Measurements from ENCODE around the gene PBX1. TPM values are rescaled to one million over a fixed set of nuclear protein-coding genes. Genes with fewer than 3 reads are reported as not detected.

Gene PBX1
- total RNA-seq, 1 experiment from 2014 or later = 9.8 TPM

DNA sequence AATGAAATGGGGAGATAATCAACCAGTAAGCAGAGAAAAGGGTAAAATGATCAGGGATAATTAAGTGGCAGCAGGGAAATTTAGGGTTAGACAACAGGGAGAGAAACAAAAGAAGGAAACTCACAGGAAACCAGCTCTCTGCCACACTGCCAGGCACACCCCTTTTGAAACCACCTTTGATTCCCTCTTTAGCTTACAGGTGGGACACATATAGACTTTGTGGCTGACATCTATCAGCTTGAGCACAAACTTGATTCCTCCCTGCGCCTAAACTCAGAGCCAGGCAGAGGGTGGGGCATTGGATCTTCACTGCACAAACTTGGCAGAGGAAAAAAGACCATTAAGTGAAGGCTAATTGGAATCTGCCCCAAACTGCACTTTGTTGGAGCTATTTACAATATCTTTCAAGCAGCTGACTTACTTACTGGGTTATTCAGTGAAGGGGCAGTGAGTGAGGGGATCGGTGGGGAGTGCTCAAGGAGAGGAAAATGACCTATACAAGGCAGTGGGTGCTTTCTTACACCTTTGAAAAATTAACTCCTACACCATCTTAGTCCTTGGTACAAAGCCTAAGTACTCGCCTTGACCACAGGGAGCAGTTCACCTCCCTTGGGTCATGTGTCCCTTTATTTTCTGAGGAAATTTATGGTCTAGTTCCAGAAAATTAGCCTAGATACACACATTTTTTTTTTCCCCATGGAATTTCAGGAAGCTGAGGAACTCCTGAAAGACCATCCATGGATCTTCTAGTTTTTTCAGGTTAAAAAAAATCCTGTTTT is 60.2 kb downstream of the PBX1 start:
- ATAC-seq = 0 out of 2 replicates have a peak, but pooled peaks have one; percentile 24
- no peak overlapping the region for H3K4me3 ChIP-seq (ENCODE audit: low read length)
- H3K27me3 ChIP-seq (ENCODE audit: low read length) = no peaks in the 10 kb centered on the region
- intact Hi-C loops (cut with micrococcal nuclease) = loop anchor here (10.0 kb wide), 2 partner anchors 456 to 1084 kb away; no protein-coding TSS in a partner anchor
- ChIA-PET POLR2A (ENCODE audit: unreplicated experiment) (no interaction called here), CTCF (no interaction called here)
- H3K9ac ChIP-seq (ENCODE audit: low read length) = no peak overlapping the region
- H3K36me3 ChIP-seq (ENCODE audit: low read depth, low read length) = no peaks in the 10 kb centered on the region
- TF ChIP-seq, protein P1, sequence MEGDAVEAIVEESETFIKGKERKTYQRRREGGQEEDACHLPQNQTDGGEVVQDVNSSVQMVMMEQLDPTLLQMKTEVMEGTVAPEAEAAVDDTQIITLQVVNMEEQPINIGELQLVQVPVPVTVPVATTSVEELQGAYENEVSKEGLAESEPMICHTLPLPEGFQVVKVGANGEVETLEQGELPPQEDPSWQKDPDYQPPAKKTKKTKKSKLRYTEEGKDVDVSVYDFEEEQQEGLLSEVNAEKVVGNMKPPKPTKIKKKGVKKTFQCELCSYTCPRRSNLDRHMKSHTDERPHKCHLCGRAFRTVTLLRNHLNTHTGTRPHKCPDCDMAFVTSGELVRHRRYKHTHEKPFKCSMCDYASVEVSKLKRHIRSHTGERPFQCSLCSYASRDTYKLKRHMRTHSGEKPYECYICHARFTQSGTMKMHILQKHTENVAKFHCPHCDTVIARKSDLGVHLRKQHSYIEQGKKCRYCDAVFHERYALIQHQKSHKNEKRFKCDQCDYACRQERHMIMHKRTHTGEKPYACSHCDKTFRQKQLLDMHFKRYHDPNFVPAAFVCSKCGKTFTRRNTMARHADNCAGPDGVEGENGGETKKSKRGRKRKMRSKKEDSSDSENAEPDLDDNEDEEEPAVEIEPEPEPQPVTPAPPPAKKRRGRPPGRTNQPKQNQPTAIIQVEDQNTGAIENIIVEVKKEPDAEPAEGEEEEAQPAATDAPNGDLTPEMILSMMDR (conservative IDR thresholded peaks at IDR 0.05; ENCODE audit: low read depth, low read length) = no peak
- TF ChIP-seq EZH2 (IDR thresholded peaks at IDR 0.05; ENCODE audit: low read length, unreplicated experiment) (no peak), EZH2phosphoT487 (IDR thresholded peaks at IDR 0.05; ENCODE audit: borderline replicate concordance, low read length) (no peak)
- no peak for DNase-seq
- no TSS peak for BruUV-seq (replicated peaks)
- no peaks in the 10 kb centered on the region for H3F3A ChIP-seq (ENCODE audit: low read length, unreplicated experiment)
- no peaks in the 10 kb centered on the region for H3K9me2 ChIP-seq (replicated peaks; ENCODE audit: low read length)
- no peak overlapping the region for H3K27ac ChIP-seq (ENCODE audit: low read length)
- no peak overlapping the region for H3K4me2 ChIP-seq (ENCODE audit: low read length)
- H3K4me1 ChIP-seq (ENCODE audit: insufficient read depth, low read length) = no peaks in the 10 kb centered on the region
- H3K9me3 ChIP-seq (ENCODE audit: low read length) = no peaks in the 10 kb centered on the region
- no peak overlapping the region for H2AFZ ChIP-seq (ENCODE audit: low read length)
- H4K20me1 ChIP-seq (ENCODE audit: low read length) = no peaks in the 10 kb centered on the region
- H3K79me2 ChIP-seq (ENCODE audit: low read length) = no peaks in the 10 kb centered on the region

DNA sequence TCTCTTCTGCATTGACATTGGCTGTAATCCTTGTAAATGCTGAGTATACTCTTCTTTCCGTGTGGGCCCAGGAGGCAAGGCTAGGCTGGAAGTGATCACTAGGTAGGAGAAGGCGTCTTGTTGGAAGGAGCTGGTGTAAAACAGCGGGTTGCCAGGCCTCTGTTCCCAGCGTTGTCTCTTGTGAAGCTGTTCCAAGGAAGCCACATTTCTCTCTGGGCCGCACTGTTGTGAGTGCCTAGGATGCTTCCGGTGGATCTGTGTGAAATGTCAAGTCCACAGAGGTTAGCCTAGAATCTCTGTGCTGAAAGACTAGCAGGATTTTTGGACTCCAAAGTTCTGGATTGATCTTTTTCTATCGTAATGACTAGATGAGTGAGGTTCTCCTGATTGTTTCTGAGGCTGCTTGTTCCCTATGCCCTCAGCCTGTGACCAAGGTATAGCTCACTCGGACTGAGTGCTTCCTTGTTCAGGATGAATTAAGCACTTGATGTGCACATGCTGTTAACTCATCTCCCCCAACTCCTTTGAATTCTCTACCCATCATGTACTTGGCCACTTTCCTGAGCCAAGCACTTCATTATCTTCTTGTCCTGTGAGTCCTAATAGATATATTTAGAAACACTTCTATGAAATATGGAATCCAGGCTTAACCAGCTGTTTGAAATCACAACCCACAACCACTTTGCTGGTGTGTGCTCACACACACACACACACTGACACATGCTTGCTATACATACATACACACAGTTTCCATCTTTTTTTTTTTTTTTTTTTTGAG is 63.3 kb downstream of the PBX1 start:
- H3K27me3 ChIP-seq (ENCODE audit: low read length) = no peaks in the 10 kb centered on the region
- no peaks in the 10 kb centered on the region for H3K4me1 ChIP-seq (ENCODE audit: insufficient read depth, low read length)
- ChIA-PET POLR2A (ENCODE audit: unreplicated experiment) (no interaction called here), CTCF (no interaction called here)
- H4K20me1 ChIP-seq (ENCODE audit: low read length) = no peaks in the 10 kb centered on the region
- no peak overlapping the region for H3K9ac ChIP-seq (ENCODE audit: low read length)
- no peak overlapping the region for H3K4me3 ChIP-seq (ENCODE audit: low read length)
- H3K9me3 ChIP-seq (ENCODE audit: low read length) = no peaks in the 10 kb centered on the region
- BruUV-seq (replicated peaks) = no TSS peak
- H3F3A ChIP-seq (ENCODE audit: low read length, unreplicated experiment) = no peaks in the 10 kb centered on the region
- H3K36me3 ChIP-seq (ENCODE audit: low read depth, low read length) = no peaks in the 10 kb centered on the region
- TF ChIP-seq, protein P1 (conservative IDR thresholded peaks at IDR 0.05; ENCODE audit: low read depth, low read length) = no peak
- TF ChIP-seq EZH2phosphoT487 (IDR thresholded peaks at IDR 0.05; ENCODE audit: borderline replicate concordance, low read length) (no peak), EZH2 (IDR thresholded peaks at IDR 0.05; ENCODE audit: low read length, unreplicated experiment) (no peak)
- no peak overlapping the region for H3K27ac ChIP-seq (ENCODE audit: low read length)
- H3K4me2 ChIP-seq (ENCODE audit: low read length) = no peak overlapping the region
- DNase-seq (no peak), ATAC-seq (no peak)
- H3K9me2 ChIP-seq (replicated peaks; ENCODE audit: low read length) = no peaks in the 10 kb centered on the region
- intact Hi-C loops (cut with micrococcal nuclease) = no loop called here
- H3K79me2 ChIP-seq (ENCODE audit: low read length) = no peaks in the 10 kb centered on the region
- H2AFZ ChIP-seq (ENCODE audit: low read length) = no peak overlapping the region

DNA sequence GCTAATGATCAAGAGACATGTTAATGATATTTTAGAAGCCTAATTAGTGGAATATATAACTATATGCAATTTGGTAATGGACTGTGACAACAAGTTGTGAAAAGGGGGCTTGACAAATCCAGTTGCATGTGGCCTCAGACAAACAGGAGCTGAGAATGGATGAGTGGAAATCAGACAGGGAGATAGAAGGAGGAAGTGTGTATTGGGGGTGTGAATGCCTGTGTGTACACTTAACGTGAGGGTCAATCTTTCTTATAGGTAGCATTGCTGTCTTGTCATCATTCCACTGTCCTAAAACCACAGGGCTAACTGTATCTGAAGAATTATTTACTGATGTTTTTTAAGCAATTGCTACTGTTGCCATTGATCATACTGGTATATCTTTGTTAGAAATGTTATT is 64.8 kb downstream of the PBX1 start:
- Histone ChIP-seq H3K9ac (ENCODE audit: low read length) (no peak overlapping the region), H3K27me3 (ENCODE audit: low read length) (no peaks in the 10 kb centered on the region), H3K9me2 (replicated peaks; ENCODE audit: low read length) (no peaks in the 10 kb centered on the region), H2AFZ (ENCODE audit: low read length) (no peak overlapping the region), H4K20me1 (ENCODE audit: low read length) (no peaks in the 10 kb centered on the region), H3F3A (ENCODE audit: low read length, unreplicated experiment) (no peaks in the 10 kb centered on the region), H3K9me3 (ENCODE audit: low read length) (no peaks in the 10 kb centered on the region), H3K4me3 (ENCODE audit: low read length) (no peak overlapping the region), H3K79me2 (ENCODE audit: low read length) (no peaks in the 10 kb centered on the region), H3K4me1 (ENCODE audit: insufficient read depth, low read length) (no peaks in the 10 kb centered on the region), H3K36me3 (ENCODE audit: low read depth, low read length) (no peaks in the 10 kb centered on the region), H3K4me2 (ENCODE audit: low read length) (no peak overlapping the region), H3K27ac (ENCODE audit: low read length) (no peak overlapping the region)
- TF ChIP-seq EZH2phosphoT487 (IDR thresholded peaks at IDR 0.05; ENCODE audit: borderline replicate concordance, low read length) = no peak
- ChIA-PET POLR2A (ENCODE audit: unreplicated experiment) (no interaction called here), CTCF (no interaction called here)
- no peak for DNase-seq
- BruUV-seq (replicated peaks) = no TSS peak
- intact Hi-C loops (cut with micrococcal nuclease) = no loop called here
- ATAC-seq = no peak
